HCT116 (cell line): Measurements from ENCODE around the gene BCAR1. TPM values are rescaled to one million over a fixed set of nuclear protein-coding genes. Genes with fewer than 3 reads are reported as not detected.
A peak's percentile ranks its signal among the peaks of the same experiment; 100 is the strongest.

Source experiments
- ATAC-seq: fragments of 200-7000 bp; cut with Tn5 transposase; 2 replicates; pipeline ENCODE4 v1.9.1; 2020; ENCODE audit warnings: mild to moderate bottlenecking, moderate library complexity
- BruUV-seq: library from RNA; stranded (reverse); fragments of 400-500 nt; replicated peaks from 2 replicates; lab custom pipeline; 2021; lab: Mats Ljungman, UMichigan
- CTCF ChIA-PET: fragments of 300-600 bp; sonication (Branson Sonifier 250); formaldehyde crosslinking; loops from one replicate; lab custom pipeline; 2021; ENCODE audit warnings: antibody characterized with exemption; lab: Charles Lee
- POLR2A ChIA-PET: fragments of 300-600, 350-600 bp; sonication (Branson Sonifier 250); formaldehyde crosslinking; loops from one replicate; lab custom pipeline; 2021; ENCODE audit warnings: antibody characterized with exemption; lab: Charles Lee
- RAD21 ChIA-PET, 2 experiments: fragments of 300-600 bp; sonication (Branson Sonifier 250); formaldehyde crosslinking; loops; one replicate each; lab custom pipeline; 2023; ENCODE audit warnings: low total read pairs in 2 of 2; ENCODE audit not compliant: uncharacterized antibody in 2 of 2, unreplicated experiment in 2 of 2, low non-redundant PET in 1 of 2; lab: Charles Lee
- DNase-seq: peaks from one replicate; pipeline ENCODE4 v3.0.0-alpha.2; 2010; ENCODE audit warnings: low read depth, low spot score
- H2AFZ ChIP-seq: fragments of 200-600 bp; shearing (Covaris generic), sonication (generic); 2 replicates; pipeline ENCODE4 v1.6.1; 2017; ENCODE audit warnings: low read depth, mixed run types, mixed read lengths, antibody characterized with exemption, low read length; ENCODE audit not compliant: poor library complexity, severe bottlenecking
- H3K27ac ChIP-seq: 2 replicates; pipeline ENCODE4 v1.5.1; 2012; ENCODE audit warnings: low read depth, low read length
- H3K27me3 ChIP-seq: fragments of 200-600 bp; sonication (generic); 2 replicates; pipeline ENCODE4 v1.6.1; 2016; ENCODE audit warnings: mixed run types, low read length, mixed read lengths; ENCODE audit not compliant: insufficient read depth
- H3K36me3 ChIP-seq, 2 experiments: fragments of 200-500 bp in 1 of 2; fragments of 200-600 bp in 1 of 2; sonication (Bioruptor generic) in 1 of 2; sonication (generic) in 1 of 2; 2 replicates each; pipeline versions ENCODE4 v1.5.1 to v1.6.1; 2014 to 2016; ENCODE audit warnings: low read length in 2 of 2, inconsistent platforms in 1 of 2, mixed read lengths in 1 of 2, mixed run types in 1 of 2; ENCODE audit not compliant: insufficient read depth in 2 of 2, control insufficient read depth in 1 of 2
- H3K4me1 ChIP-seq, 2 experiments: fragments of 200-600 bp in 1 of 2; sonication (generic) in 1 of 2; 2 replicates each; pipeline versions ENCODE4 v1.5.1 to v1.6.1; 2012 to 2017; ENCODE audit warnings: low read length in 2 of 2, inconsistent platforms in 1 of 2, mild to moderate bottlenecking in 1 of 2, mixed read lengths in 1 of 2, mixed run types in 1 of 2, moderate library complexity in 1 of 2; ENCODE audit not compliant: insufficient read depth in 2 of 2, control insufficient read depth in 1 of 2
- H3K4me2 ChIP-seq: fragments of 200-600 bp; sonication (generic); 2 replicates; pipeline ENCODE4 v1.6.1; 2017; ENCODE audit warnings: mixed run types, low read length, mixed read lengths
- H3K4me3 ChIP-seq, 2 experiments: fragments of 200-600 bp in 1 of 2; sonication (generic) in 1 of 2; replicated peaks in 1 of 2; 2 replicates each; pipeline ENCODE4 v1.5.1; 2011 to 2016; ENCODE audit warnings: low read length in 2 of 2, control low read depth in 1 of 2, low read depth in 1 of 2, mild to moderate bottlenecking in 1 of 2, mixed read lengths in 1 of 2, mixed run types in 1 of 2
- H3K79me2 ChIP-seq: fragments of 200-600 bp; sonication (generic); 2 replicates; pipeline ENCODE4 v1.6.1; 2017; ENCODE audit warnings: mild to moderate bottlenecking, mixed run types, low read length, moderate library complexity, mixed read lengths; ENCODE audit not compliant: insufficient read depth
- H3K9ac ChIP-seq: fragments of 200-600 bp; sonication (generic); 2 replicates; pipeline ENCODE4 v1.6.1; 2016; ENCODE audit warnings: low read length, mixed read lengths
- H3K9me2 ChIP-seq: fragments of 200-600 bp; sonication (generic), shearing (Covaris generic); 2 replicates; pipeline ENCODE4 v1.6.1; 2017; ENCODE audit warnings: mixed run types, mild to moderate bottlenecking, moderate library complexity; ENCODE audit not compliant: insufficient read depth
- H3K9me3 ChIP-seq, 2 experiments: fragments of 200-500 bp in 1 of 2; fragments of 200-600 bp in 1 of 2; sonication (Bioruptor generic) in 1 of 2; sonication (generic) in 1 of 2; 2 replicates each; pipeline ENCODE4 v1.6.1; 2014 to 2017; ENCODE audit warnings: low read length in 2 of 2, mixed read lengths in 2 of 2, inconsistent platforms in 1 of 2, low read depth in 1 of 2, mild to moderate bottlenecking in 1 of 2, mixed run types in 1 of 2, moderate library complexity in 1 of 2; ENCODE audit not compliant: control insufficient read depth in 1 of 2, insufficient read depth in 1 of 2
- H4K20me1 ChIP-seq: fragments of 200-600 bp; sonication (generic), shearing (Covaris generic); 2 replicates; pipeline ENCODE4 v1.6.1; 2017; ENCODE audit warnings: mixed run types, mild to moderate bottlenecking, moderate library complexity; ENCODE audit not compliant: insufficient read depth
- CBX3 ChIP-seq: IDR thresholded peaks from 2 replicates; pipeline ENCODE4 v1.6.1; 2012; ENCODE audit warnings: low read depth
- JUND ChIP-seq: IDR thresholded peaks from 2 replicates; pipeline ENCODE4 v1.6.1; 2012
- POLR2A ChIP-seq: IDR thresholded peaks from 2 replicates; pipeline ENCODE4 v1.7.0; 2011; ENCODE audit warnings: borderline replicate concordance; ENCODE audit not compliant: insufficient read depth, insufficient read length; ENCODE audit errors: extremely low read depth
- POLR2AphosphoS5 ChIP-seq: IDR thresholded peaks from 2 replicates; pipeline ENCODE4 v1.6.1; 2011; ENCODE audit warnings: mild to moderate bottlenecking, low read depth, low read length, moderate library complexity
- YY1 ChIP-seq: IDR thresholded peaks from 2 replicates; pipeline ENCODE4 v1.6.1; 2011; ENCODE audit warnings: low read length, low read depth, moderate library complexity, mild to moderate bottlenecking; ENCODE audit not compliant: insufficient replicate concordance; ENCODE audit errors: extremely low read depth
- ZFX ChIP-seq: fragments of 450-650 bp; IDR thresholded peaks from 2 replicates; pipeline ENCODE4 v1.6.1; 2017
- ZNF274 ChIP-seq: fragments of 200-500 bp; sonication (Bioruptor generic); IDR thresholded peaks from 2 replicates; pipeline ENCODE4 v1.6.1; 2014; ENCODE audit warnings: mild to moderate bottlenecking, low read depth, low read length, inconsistent platforms
- intact Hi-C: fragments of 100-400 bp; cut with micrococcal nuclease; formaldehyde crosslinking; loops from 2 replicates; pipeline ENCODE4 v1.10.0; 2022
- total RNA-seq: library from RNA; stranded (reverse); gene quantifications from one replicate; pipeline ENCODE4 v1.2.1, GENCODE V29; 2021; ENCODE audit not compliant: unreplicated experiment
- TF ChIP-seq, protein P1 (sequence below): IDR thresholded peaks from 2 replicates; pipeline ENCODE4 v1.6.1; 2012

The BCAR1 gene
- total RNA-seq, 1 experiment from 2014 or later, result 49.6 TPM

- no peak; the same call in 1 of the 2 replicates for TF ChIP-seq ZFX
- TF ChIP-seq, all 23 proteins: peak for 0
These were observed 13.8 kb upstream of the BCAR1 start (continued) for GRCh38 chr16:75264999-75265910.

- POLR2A ChIA-PET, result no interaction called here
- Histone ChIP-seq H4K20me1 (no peaks in the 10 kb centered on the region), H3K9me2 (no peaks in the 10 kb centered on the region), H3K4me1 (peaks cover 43 to 57% of the 10 kb centered on the region in 2 experiments), H3K4me2 (peak overlapping the region; percentile 98), H3K36me3 (no peaks in the 10 kb centered on the region), H3K27ac (peak overlapping the region; percentile 88), H3K9ac (peak overlapping the region; percentile 82), H3K9me3 (no peaks in the 10 kb centered on the region), H2AFZ (no peak overlapping the region), H3K27me3 (no peaks in the 10 kb centered on the region), H3K4me3 (peak overlapping the region; percentile 82 to 91), H3K79me2 (peaks cover 54% of the 10 kb centered on the region)
- CTCF ChIA-PET, result no interaction called here
- DNase-seq (no peak), ATAC-seq (no peak)
- no TSS peak for BruUV-seq
- RAD21 ChIA-PET, result no interaction called here
- intact Hi-C loops, result loop anchor here (2.0 kb wide), 1 partner anchor 14 kb away; the partner anchor contains the start of gene BCAR1
- TF ChIP-seq, protein P1, sequence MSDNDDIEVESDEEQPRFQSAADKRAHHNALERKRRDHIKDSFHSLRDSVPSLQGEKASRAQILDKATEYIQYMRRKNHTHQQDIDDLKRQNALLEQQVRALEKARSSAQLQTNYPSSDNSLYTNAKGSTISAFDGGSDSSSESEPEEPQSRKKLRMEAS, result no peak
- TF ChIP-seq POLR2A (no peak), POLR2AphosphoS5 (no peak), JUND (no peak), ZNF274 (no peak), CBX3 (no peak), YY1 (no peak), ZFX (no peak)
These were observed 13.1 kb upstream of the BCAR1 start for GRCh38 chr16:75264457-75264998.
